ENCODE data around the gene GRAP. TPM values are rescaled to one million over a fixed set of nuclear protein-coding genes. Genes with fewer than 3 reads are reported as not detected.
"Not testable (repeated sequence)": the region's sequence is repeated elsewhere in the genome, so short reads cannot be mapped to it uniquely, and the experiment has no call there.

GRAP gene
- total RNA-seq, 1 experiment from 2014 or later, result 0.55 TPM

DNA sequence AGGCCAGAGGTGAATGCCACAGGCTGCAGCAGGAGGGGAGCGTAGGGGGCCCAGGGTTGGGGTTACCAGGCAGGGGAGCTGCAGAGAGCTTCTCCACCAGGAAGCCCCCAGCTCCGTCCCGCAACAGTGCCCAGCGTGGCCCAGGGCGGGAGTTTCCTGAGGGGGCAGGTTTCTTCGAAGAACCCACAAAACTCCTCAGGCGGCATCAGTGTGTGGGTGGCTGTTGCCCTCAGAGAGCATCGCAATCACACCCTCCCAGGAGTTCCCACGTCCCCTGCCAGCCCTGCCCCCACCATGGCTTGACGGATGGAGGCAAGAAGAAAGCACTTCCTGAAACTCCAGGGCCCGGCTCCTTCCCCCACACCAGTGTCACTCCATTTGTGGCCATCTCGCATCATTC is 8.0 kb downstream of the GRAP start:
- H2BK5ac ChIP-seq (ENCODE audit: insufficient read length, low read length); H2AFZ ChIP-seq (ENCODE audit: low read length); H3K9ac ChIP-seq (ENCODE audit: extremely low read depth, insufficient read length, low read length); H4K20me1 ChIP-seq (ENCODE audit: control insufficient read depth, insufficient read depth, insufficient read length); H3K27ac Mint-ChIP-seq; H2BK120ac ChIP-seq (ENCODE audit: low read depth, low read length, poor library complexity, severe bottlenecking); H3K9me3 Mint-ChIP-seq; H3K23ac ChIP-seq (ENCODE audit: insufficient read length, low read depth, low read length); H4K8ac ChIP-seq (replicated peaks; ENCODE audit: insufficient read length, low read depth, low read length); H3K4me2 ChIP-seq (ENCODE audit: insufficient read depth, insufficient read length, low read length); H3K27me3 ChIP-seq (ENCODE audit: insufficient read depth, low read length); H3K14ac ChIP-seq (ENCODE audit: insufficient read depth, low read length); H2BK20ac ChIP-seq (ENCODE audit: low read depth, low read length, poor library complexity, severe bottlenecking); H3K4ac ChIP-seq (ENCODE audit: low read depth, low read length); H3K56ac ChIP-seq (ENCODE audit: insufficient read length, low read depth, low read length); DNase-seq; H3K23me2 ChIP-seq (ENCODE audit: insufficient read length, low read depth, low read length, poor library complexity, severe bottlenecking); H3K27ac ChIP-seq (ENCODE audit: insufficient read length, low read depth, low read length); H3K4me3 Mint-ChIP-seq; H3K79me1 ChIP-seq (ENCODE audit: insufficient read depth, low read depth, low read length, poor library complexity, severe bottlenecking); H2AK5ac ChIP-seq (ENCODE audit: insufficient read length, low read length); H3K9me3 ChIP-seq (ENCODE audit: control insufficient read depth, low read depth, low read length); H3K79me2 ChIP-seq (ENCODE audit: insufficient read depth, low read length); H3K4me1 Mint-ChIP-seq; H3K18ac ChIP-seq (ENCODE audit: insufficient read length, low read depth, low read length); H4K5ac ChIP-seq (ENCODE audit: insufficient read length, low read depth, low read length); H2BK12ac ChIP-seq (ENCODE audit: insufficient read length, low read depth, low read length); H2BK15ac ChIP-seq (ENCODE audit: low read depth, low read length); H4K91ac ChIP-seq (ENCODE audit: insufficient read length, low read depth, low read length); H3K4me1 ChIP-seq (ENCODE audit: insufficient read depth, low read length); H3K36me3 Mint-ChIP-seq (ENCODE audit: insufficient read depth in 1 of 3, low read depth in 3 of 3); H3T11ph ChIP-seq (ENCODE audit: low read length); H3K27me3 Mint-ChIP-seq (ENCODE audit: low read depth): not testable (repeated sequence)
- no CpG with 5 or more reads among the region's 12 CpGs for WGBS (ENCODE audit: extremely low coverage, insufficient read length, low lambda C conversion rate)

DNA sequence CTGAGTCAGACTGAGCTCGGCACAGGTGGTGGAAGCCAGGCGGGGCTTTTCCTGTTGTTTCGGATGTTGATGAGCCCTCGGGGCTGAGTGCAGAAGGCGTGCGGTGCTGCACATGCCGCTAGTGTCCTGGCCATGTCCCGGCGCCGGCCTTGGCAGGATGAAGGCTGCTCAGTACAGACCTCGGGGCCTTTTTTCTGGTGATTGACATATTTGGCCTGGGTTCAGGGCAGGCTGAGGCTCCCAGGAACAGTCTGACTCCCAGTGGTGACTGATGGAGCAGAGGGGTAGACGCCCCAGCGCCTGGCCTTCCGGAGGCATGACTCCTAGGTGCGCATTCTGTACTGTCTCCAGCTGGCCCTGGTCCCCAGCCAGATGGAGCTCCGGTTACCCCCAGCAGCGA is 8.8 kb downstream of the GRAP start:
- H3K9me3 ChIP-seq (ENCODE audit: control insufficient read depth, low read depth, low read length); H3K23me2 ChIP-seq (ENCODE audit: insufficient read length, low read depth, low read length, poor library complexity, severe bottlenecking); H3K27me3 Mint-ChIP-seq (ENCODE audit: low read depth); DNase-seq; H3K56ac ChIP-seq (ENCODE audit: insufficient read length, low read depth, low read length); H2BK15ac ChIP-seq (ENCODE audit: low read depth, low read length); H3K27ac ChIP-seq (ENCODE audit: insufficient read length, low read depth, low read length); H3K18ac ChIP-seq (ENCODE audit: insufficient read length, low read depth, low read length); H3K4me2 ChIP-seq (ENCODE audit: insufficient read depth, insufficient read length, low read length); H3T11ph ChIP-seq (ENCODE audit: low read length); H3K4me1 Mint-ChIP-seq; H4K8ac ChIP-seq (replicated peaks; ENCODE audit: insufficient read length, low read depth, low read length); H2BK120ac ChIP-seq (ENCODE audit: low read depth, low read length, poor library complexity, severe bottlenecking); H3K4me3 Mint-ChIP-seq; H3K9me3 Mint-ChIP-seq; H3K27ac Mint-ChIP-seq; H2BK20ac ChIP-seq (ENCODE audit: low read depth, low read length, poor library complexity, severe bottlenecking); H4K5ac ChIP-seq (ENCODE audit: insufficient read length, low read depth, low read length); H3K14ac ChIP-seq (ENCODE audit: insufficient read depth, low read length); H4K20me1 ChIP-seq (ENCODE audit: control insufficient read depth, insufficient read depth, insufficient read length); H3K4me1 ChIP-seq (ENCODE audit: insufficient read depth, low read length); H3K79me1 ChIP-seq (ENCODE audit: insufficient read depth, low read depth, low read length, poor library complexity, severe bottlenecking); H3K79me2 ChIP-seq (ENCODE audit: insufficient read depth, low read length); H3K36me3 Mint-ChIP-seq (ENCODE audit: insufficient read depth in 1 of 3, low read depth in 3 of 3); H3K9ac ChIP-seq (ENCODE audit: extremely low read depth, insufficient read length, low read length); H2AFZ ChIP-seq (ENCODE audit: low read length); H3K4ac ChIP-seq (ENCODE audit: low read depth, low read length); H4K91ac ChIP-seq (ENCODE audit: insufficient read length, low read depth, low read length); H2AK5ac ChIP-seq (ENCODE audit: insufficient read length, low read length); H3K27me3 ChIP-seq (ENCODE audit: insufficient read depth, low read length); H3K23ac ChIP-seq (ENCODE audit: insufficient read length, low read depth, low read length); H2BK5ac ChIP-seq (ENCODE audit: insufficient read length, low read length); H2BK12ac ChIP-seq (ENCODE audit: insufficient read length, low read depth, low read length): not testable (repeated sequence)
- WGBS (ENCODE audit: extremely low coverage, insufficient read length, low lambda C conversion rate), result no CpG with 5 or more reads among the region's 17 CpGs

All from H9 (cell line).